Cerebellar cortex (tissue), 1 donor: Measurements from ENCODE around the gene TRIM59.

Experiments
- DNase-seq: peaks from one replicate; pipeline ENCODE4 v3.0.0-alpha.2; 2015; ENCODE audit warnings: low spot score

The TRIM59 gene

GRCh38 chr3:160449636-160450598, at the start of gene TRIM59:
Gene TRIM59 (minus strand): TSS chr3:160449786. CDS start chr3:160439183, 10,603 bp downstream.
- DNase-seq, result no peak

- DNase-seq, result no peak
These were observed 48.6 kb upstream of the TRIM59 start for GRCh38 chr3:160498202-160498601.

- DNase-seq, result no peak
These were observed 40.6 kb upstream of the TRIM59 start for GRCh38 chr3:160490166-160490565.

- peak; percentile 20 for DNase-seq
These were observed 36.9 kb upstream of the TRIM59 start for GRCh38 chr3:160486459-160486869.

- no peak for DNase-seq
These were observed 33.2 kb upstream of the TRIM59 start for GRCh38 chr3:160482796-160483195.

- DNase-seq, result no peak
These were observed 32.3 kb upstream of the TRIM59 start for GRCh38 chr3:160481856-160482255.

- DNase-seq, result no peak
These were observed 31.3 kb upstream of the TRIM59 start for GRCh38 chr3:160480931-160481330.

- no peak for DNase-seq
These were observed 29.8 kb upstream of the TRIM59 start for GRCh38 chr3:160479376-160479775.

- DNase-seq, result no peak
These were observed 28.8 kb upstream of the TRIM59 start for GRCh38 chr3:160478338-160478737.

GRCh38 chr3:160477750-160478149, 28.2 kb upstream of the TRIM59 start:
- no peak for DNase-seq

GRCh38 chr3:160475884-160476283, 26.3 kb upstream of the TRIM59 start:
- no peak for DNase-seq

- no peak for DNase-seq
These were observed 25.6 kb upstream of the TRIM59 start for GRCh38 chr3:160475153-160475552.

- no peak for DNase-seq
These were observed 24.8 kb upstream of the TRIM59 start for GRCh38 chr3:160474416-160474838.

GRCh38 chr3:160473978-160474377, 24.4 kb upstream of the TRIM59 start:
- DNase-seq, result no peak

GRCh38 chr3:160473221-160473620, 23.6 kb upstream of the TRIM59 start:
- no peak for DNase-seq

- DNase-seq, result no peak
These were observed 22.8 kb upstream of the TRIM59 start for GRCh38 chr3:160472344-160472743.

- DNase-seq, result no peak
These were observed 22.3 kb upstream of the TRIM59 start for GRCh38 chr3:160471892-160472291.

GRCh38 chr3:160470181-160470580, 20.6 kb upstream of the TRIM59 start:
- no peak for DNase-seq

GRCh38 chr3:160464971-160465370, 15.4 kb upstream of the TRIM59 start:
- DNase-seq, result no peak

- DNase-seq, result no peak
These were observed 14.7 kb upstream of the TRIM59 start for GRCh38 chr3:160464321-160464720.

GRCh38 chr3:160460033-160460432, 10.4 kb upstream of the TRIM59 start:
- no peak for DNase-seq

- DNase-seq, result no peak
These were observed 9.9 kb upstream of the TRIM59 start for GRCh38 chr3:160459450-160459970.

GRCh38 chr3:160458151-160458550, 8.6 kb upstream of the TRIM59 start:
- no peak for DNase-seq
